OCI-LY3 (cell line): Measurements from ENCODE around the gene FNIP2.

Experiments
- H2AFZ ChIP-seq: fragments of 200-600, 300-600 bp; shearing (Covaris generic); 2 replicates; pipeline ENCODE4 v1.6.0; 2014; ENCODE audit warnings: antibody characterized with exemption, low read depth, low read length
- H3K27ac ChIP-seq: fragments of 200-600, 300-600 bp; sonication (generic); 2 replicates; pipeline ENCODE4 v1.5.1; 2014; ENCODE audit warnings: mild to moderate bottlenecking, low read length, moderate library complexity, mixed read lengths
- H3K27me3 ChIP-seq: fragments of 200-600, 300-600 bp; sonication (generic); 2 replicates; pipeline ENCODE4 v1.6.1; 2014; ENCODE audit warnings: low read depth, low read length, mixed read lengths
- H3K36me3 ChIP-seq: fragments of 200-600, 300-600 bp; sonication (generic); replicated peaks from 2 replicates; pipeline ENCODE3; 2014; ENCODE audit warnings: low read depth, low read length, mixed read lengths
- H3K4me1 ChIP-seq: fragments of 300-600, 200-600 bp; sonication (generic); 2 replicates; pipeline ENCODE4 v1.6.1; 2014; ENCODE audit warnings: low read length, mixed read lengths
- H3K4me2 ChIP-seq: fragments of 200-600, 300-600 bp; sonication (generic); 2 replicates; pipeline ENCODE4 v1.6.1; 2014; ENCODE audit warnings: low read length, mixed read lengths
- H3K4me3 ChIP-seq: fragments of 300-600, 200-600 bp; sonication (generic); 2 replicates; pipeline ENCODE4 v1.5.1; 2014; ENCODE audit warnings: antibody characterized with exemption, mild to moderate bottlenecking, low read length, moderate library complexity
- H3K79me2 ChIP-seq: fragments of 300-600, 200-600 bp; shearing (Covaris generic); 2 replicates; pipeline ENCODE4 v1.6.1; 2014; ENCODE audit warnings: mild to moderate bottlenecking, low read length, mixed read lengths
- H3K9ac ChIP-seq: fragments of 300-600, 200-600 bp; shearing (Covaris generic); 2 replicates; pipeline ENCODE4 v1.6.0; 2014; ENCODE audit warnings: mild to moderate bottlenecking, low read length, moderate library complexity
- H3K9me3 ChIP-seq: fragments of 200-600, 300-600 bp; shearing (Covaris generic); 2 replicates; pipeline ENCODE4 v1.6.1; 2014; ENCODE audit warnings: low read length, mixed read lengths; ENCODE audit not compliant: insufficient read depth
- H4K20me1 ChIP-seq: fragments of 200-600, 300-600 bp; sonication (generic); 2 replicates; pipeline ENCODE4 v1.6.1; 2016; ENCODE audit warnings: low read length, mixed read lengths; ENCODE audit not compliant: insufficient read depth
- EZH2phosphoT487 ChIP-seq: fragments of 200-600 bp; shearing (Covaris generic); IDR thresholded peaks from 2 replicates; pipeline ENCODE4 v1.6.1; 2018; ENCODE audit warnings: antibody characterized with exemption, mixed run types, low read depth
- TF ChIP-seq, protein P1 (sequence below): fragments of 200-600, 300-600 bp; sonication (generic); IDR thresholded peaks from 2 replicates; pipeline ENCODE4 v1.5.1; 2014; ENCODE audit warnings: antibody characterized with exemption, low read length, low read depth

The FNIP2 gene

DNA sequence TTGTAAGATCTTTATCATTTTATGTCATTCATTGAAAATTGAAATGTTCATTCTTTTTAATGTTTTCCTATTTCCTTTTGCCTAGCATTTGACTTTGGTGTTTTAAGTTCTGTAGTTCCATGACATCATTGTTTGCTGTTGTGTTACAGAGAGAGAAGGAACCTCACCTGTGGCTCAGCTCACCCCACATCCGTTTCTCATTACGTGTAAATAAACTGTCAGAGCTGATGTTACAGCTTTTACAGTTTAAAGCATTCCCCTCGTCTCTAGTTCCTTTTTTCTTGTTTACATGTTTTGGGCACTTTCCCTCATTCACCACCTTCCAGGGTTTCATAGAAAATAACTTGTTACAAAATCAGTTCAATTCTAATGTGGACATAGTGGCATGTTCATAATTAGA is 137.2 kb downstream of the FNIP2 start:
- H3K4me3 ChIP-seq = no peak overlapping the region
- H3K9ac ChIP-seq = no peak overlapping the region
- no peaks in the 10 kb centered on the region for H3K79me2 ChIP-seq
- no peak overlapping the region for H2AFZ ChIP-seq
- H3K27ac ChIP-seq = no peak overlapping the region
- no peaks in the 10 kb centered on the region for H4K20me1 ChIP-seq
- H3K27me3 ChIP-seq = peaks cover 38% of the 10 kb centered on the region
- no peak for TF ChIP-seq EZH2phosphoT487
- TF ChIP-seq, protein P1, sequence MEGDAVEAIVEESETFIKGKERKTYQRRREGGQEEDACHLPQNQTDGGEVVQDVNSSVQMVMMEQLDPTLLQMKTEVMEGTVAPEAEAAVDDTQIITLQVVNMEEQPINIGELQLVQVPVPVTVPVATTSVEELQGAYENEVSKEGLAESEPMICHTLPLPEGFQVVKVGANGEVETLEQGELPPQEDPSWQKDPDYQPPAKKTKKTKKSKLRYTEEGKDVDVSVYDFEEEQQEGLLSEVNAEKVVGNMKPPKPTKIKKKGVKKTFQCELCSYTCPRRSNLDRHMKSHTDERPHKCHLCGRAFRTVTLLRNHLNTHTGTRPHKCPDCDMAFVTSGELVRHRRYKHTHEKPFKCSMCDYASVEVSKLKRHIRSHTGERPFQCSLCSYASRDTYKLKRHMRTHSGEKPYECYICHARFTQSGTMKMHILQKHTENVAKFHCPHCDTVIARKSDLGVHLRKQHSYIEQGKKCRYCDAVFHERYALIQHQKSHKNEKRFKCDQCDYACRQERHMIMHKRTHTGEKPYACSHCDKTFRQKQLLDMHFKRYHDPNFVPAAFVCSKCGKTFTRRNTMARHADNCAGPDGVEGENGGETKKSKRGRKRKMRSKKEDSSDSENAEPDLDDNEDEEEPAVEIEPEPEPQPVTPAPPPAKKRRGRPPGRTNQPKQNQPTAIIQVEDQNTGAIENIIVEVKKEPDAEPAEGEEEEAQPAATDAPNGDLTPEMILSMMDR = no peak
- H3K36me3 ChIP-seq = no peaks in the 10 kb centered on the region
- no peaks in the 10 kb centered on the region for H3K9me3 ChIP-seq
- peaks cover 19% of the 10 kb centered on the region for H3K4me1 ChIP-seq
- H3K4me2 ChIP-seq = peak overlapping the region; percentile 38

DNA sequence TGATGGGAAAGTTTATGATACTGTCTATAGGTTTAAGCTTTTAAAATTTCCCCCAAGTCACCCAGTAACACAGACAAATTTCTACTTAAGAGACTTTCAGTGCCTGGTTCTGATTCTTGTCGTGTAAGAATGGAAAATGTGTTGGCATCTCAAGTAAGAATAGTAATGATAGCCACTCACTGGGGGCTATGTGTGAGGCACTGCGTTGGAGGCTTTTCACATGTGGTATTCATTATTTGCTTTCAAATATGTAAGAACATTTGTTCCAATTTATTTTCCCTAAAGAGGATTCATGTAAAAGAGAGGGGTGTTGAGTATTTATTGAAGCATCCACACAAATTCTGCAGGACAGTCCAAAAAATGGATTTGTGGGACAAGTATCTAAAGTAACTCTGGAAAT is 143.6 kb downstream of the FNIP2 start:
- no peak overlapping the region for H3K4me2 ChIP-seq
- TF ChIP-seq, protein P1 = no peak
- TF ChIP-seq EZH2phosphoT487 = no peak
- H3K9me3 ChIP-seq = no peaks in the 10 kb centered on the region
- no peaks in the 10 kb centered on the region for H4K20me1 ChIP-seq
- H3K4me1 ChIP-seq = no peaks in the 10 kb centered on the region; the same call in 1 of the 2 replicates
- H3K27ac ChIP-seq = no peak overlapping the region
- H3K27me3 ChIP-seq = peaks cover 59% of the 10 kb centered on the region
- no peak overlapping the region for H2AFZ ChIP-seq
- no peak overlapping the region for H3K9ac ChIP-seq
- H3K4me3 ChIP-seq = no peak overlapping the region
- no peaks in the 10 kb centered on the region for H3K36me3 ChIP-seq
- H3K79me2 ChIP-seq = no peaks in the 10 kb centered on the region

DNA sequence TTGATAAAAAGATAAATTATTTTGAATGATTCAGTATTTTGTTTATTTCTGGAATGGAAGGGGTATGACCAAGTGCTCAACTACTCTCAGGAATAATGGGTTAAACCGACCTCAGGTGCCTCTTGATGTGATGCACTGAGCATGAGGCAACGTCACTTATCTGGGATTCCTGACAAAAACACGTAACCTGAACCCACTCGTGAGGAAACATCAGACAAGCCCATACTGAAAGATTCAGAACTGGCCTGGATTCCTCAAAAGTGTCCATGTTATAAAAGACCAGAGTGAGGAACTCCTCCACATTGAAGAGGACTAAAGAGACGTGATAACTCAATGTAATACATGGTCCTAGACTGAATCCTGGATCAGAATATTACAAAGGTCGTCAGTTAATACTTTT is 144.0 kb downstream of the FNIP2 start:
- Histone ChIP-seq H3K79me2 (no peaks in the 10 kb centered on the region), H3K4me1 (no peaks in the 10 kb centered on the region; the same call in 1 of the 2 replicates), H3K4me3 (no peak overlapping the region), H3K4me2 (no peak overlapping the region), H3K36me3 (no peaks in the 10 kb centered on the region), H3K9ac (no peak overlapping the region), H3K27me3 (peaks cover 56% of the 10 kb centered on the region), H4K20me1 (no peaks in the 10 kb centered on the region), H3K9me3 (no peaks in the 10 kb centered on the region), H3K27ac (no peak overlapping the region), H2AFZ (no peak overlapping the region)
- TF ChIP-seq, protein P1 = no peak
- TF ChIP-seq EZH2phosphoT487 = no peak

DNA sequence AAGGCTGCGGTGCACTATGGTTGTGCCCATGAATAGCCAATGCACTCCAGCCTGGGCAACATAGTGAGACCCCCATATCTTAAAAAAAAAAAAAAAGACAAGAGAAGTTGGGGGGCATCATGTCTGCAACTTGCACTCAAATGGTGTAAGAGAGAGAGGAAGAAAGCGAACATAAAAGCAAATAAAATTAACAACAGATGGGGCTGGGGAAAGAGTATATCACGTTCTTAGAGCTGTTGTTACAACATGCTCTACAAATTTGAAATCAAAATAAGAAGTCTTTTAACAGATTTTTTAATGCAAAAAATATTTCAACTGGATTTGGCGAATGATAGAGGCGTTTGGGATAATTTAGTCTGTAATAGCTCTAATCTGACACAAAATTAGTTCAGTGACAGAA is 144.9 kb downstream of the FNIP2 start:
- TF ChIP-seq EZH2phosphoT487 = no peak
- TF ChIP-seq, protein P1 = no peak
- Histone ChIP-seq H4K20me1 (no peaks in the 10 kb centered on the region), H3K79me2 (no peaks in the 10 kb centered on the region), H3K4me3 (no peak overlapping the region), H3K9ac (no peak overlapping the region), H3K4me2 (no peak overlapping the region), H3K4me1 (no peaks in the 10 kb centered on the region; the same call in 1 of the 2 replicates), H3K9me3 (no peaks in the 10 kb centered on the region), H2AFZ (no peak overlapping the region), H3K36me3 (no peaks in the 10 kb centered on the region), H3K27me3 (peaks cover 49% of the 10 kb centered on the region), H3K27ac (no peak overlapping the region)
